Stomach smooth muscle (tissue), 2 donors: Measurements from ENCODE around the gene CD300C.
"Not testable (repeated sequence)": the region's sequence is repeated elsewhere in the genome, so short reads cannot be mapped to it uniquely, and the experiment has no call there.

Source experiments
- H3K27ac ChIP-seq: one replicate; pipeline ENCODE4 v1.7.0; 2013; ENCODE audit warnings: mild to moderate bottlenecking, low read length, inconsistent platforms
- H3K27me3 ChIP-seq, 2 donors: one replicate each; pipeline ENCODE4 v1.7.0; 2013; ENCODE audit warnings: low read length in 2 of 2; ENCODE audit not compliant: insufficient read depth in 2 of 2, control insufficient read depth in 1 of 2
- H3K36me3 ChIP-seq, 2 donors: one replicate each; pipeline ENCODE4 v1.7.0; 2013; ENCODE audit warnings: low read length in 2 of 2; ENCODE audit not compliant: control insufficient read depth in 2 of 2, insufficient read depth in 2 of 2
- H3K4me1 ChIP-seq: one replicate; pipeline ENCODE4 v1.7.0; 2013; ENCODE audit warnings: low read length; ENCODE audit not compliant: control insufficient read depth, insufficient read depth
- H3K4me3 ChIP-seq, 2 donors: one replicate each; pipeline ENCODE4 v1.7.0; 2013; ENCODE audit warnings: low read length in 2 of 2
- H3K9ac ChIP-seq, 2 donors: one replicate each; pipeline ENCODE4 v1.7.0; 2013; ENCODE audit warnings: low read length in 2 of 2, mild to moderate bottlenecking in 1 of 2
- H3K9me3 ChIP-seq, 2 donors: one replicate each; pipeline ENCODE4 v1.7.0; 2013; ENCODE audit warnings: low read length in 2 of 2; ENCODE audit not compliant: control insufficient read depth in 2 of 2
- donor health status: healthy.
- donor health status: Pancreatic carcinoma.

CD300C gene

DNA sequence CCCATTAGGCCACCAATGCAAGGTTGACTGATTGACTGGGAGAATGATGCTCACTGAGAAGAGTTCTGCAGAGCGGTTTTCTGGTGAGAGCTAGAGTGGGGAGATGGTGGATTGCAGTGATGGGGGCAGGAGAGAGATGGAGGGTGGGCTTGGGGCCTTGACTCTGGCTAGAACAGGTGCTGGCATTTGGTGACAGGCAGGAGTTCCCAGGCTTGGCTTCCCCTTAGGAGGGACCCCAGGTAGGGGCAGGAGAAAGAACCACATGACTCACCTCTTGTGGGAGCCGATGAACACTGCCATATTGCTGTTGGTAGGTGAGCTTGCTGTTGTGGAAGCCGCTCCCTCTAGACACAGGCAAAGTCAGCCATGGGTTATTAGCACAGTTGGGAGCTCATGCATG lies 22.6 kb downstream of the CD300C start:
- H3K9ac ChIP-seq, result no peak overlapping the region
- no peaks in the 10 kb centered on the region for H3K27me3 ChIP-seq
- H3K4me1 ChIP-seq, result no peaks in the 10 kb centered on the region
- H3K36me3 ChIP-seq, result no peaks in the 10 kb centered on the region
- peaks cover 0 to 9% of the 10 kb centered on the region in 2 donors for H3K9me3 ChIP-seq
- no peak overlapping the region for H3K4me3 ChIP-seq
- no peak overlapping the region for H3K27ac ChIP-seq

DNA sequence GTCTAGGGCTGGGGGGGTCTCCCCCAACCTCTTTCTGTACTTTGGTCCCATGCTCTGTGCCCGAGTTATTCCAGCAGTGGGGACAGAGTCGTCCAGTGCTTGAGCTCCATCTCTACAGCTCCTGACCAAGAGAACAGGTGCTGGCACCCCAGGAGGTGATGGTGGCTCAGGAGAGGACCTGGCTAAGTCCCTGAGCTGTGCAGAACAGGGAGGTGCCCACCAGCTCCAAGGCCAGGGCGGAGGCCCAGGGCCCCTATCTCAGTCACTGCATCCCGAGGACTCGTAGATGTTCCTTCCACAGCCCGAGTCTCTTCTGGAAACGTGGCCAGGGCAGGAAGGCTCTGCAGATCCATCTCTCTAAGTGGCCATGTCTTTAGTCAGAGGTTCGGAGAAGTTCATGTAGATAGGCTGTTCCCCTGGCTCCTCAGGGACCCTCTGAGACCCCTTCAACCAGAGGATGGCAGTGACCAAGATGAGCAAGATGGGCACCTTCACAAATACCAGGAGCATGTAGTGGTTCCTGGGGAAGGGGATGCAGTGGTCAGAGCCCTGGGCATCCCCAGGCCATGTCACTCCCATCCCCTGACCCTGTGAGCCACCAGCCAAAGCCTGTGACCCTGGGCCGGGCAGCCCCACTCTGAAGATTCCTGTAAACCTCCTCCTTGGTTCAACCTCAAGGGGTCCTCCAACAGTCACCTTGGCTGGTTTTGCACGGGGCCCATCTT lies 23.4 kb downstream of the CD300C start:
- Histone ChIP-seq H3K27me3 (no peaks in the 10 kb centered on the region), H3K4me1 (no peaks in the 10 kb centered on the region), H3K36me3 (no peaks in the 10 kb centered on the region), H3K4me3 (no peak overlapping the region), H3K9ac (no peak overlapping the region), H3K27ac (no peak overlapping the region), H3K9me3 (peaks cover 0 to 9% of the 10 kb centered on the region in 2 donors)

DNA sequence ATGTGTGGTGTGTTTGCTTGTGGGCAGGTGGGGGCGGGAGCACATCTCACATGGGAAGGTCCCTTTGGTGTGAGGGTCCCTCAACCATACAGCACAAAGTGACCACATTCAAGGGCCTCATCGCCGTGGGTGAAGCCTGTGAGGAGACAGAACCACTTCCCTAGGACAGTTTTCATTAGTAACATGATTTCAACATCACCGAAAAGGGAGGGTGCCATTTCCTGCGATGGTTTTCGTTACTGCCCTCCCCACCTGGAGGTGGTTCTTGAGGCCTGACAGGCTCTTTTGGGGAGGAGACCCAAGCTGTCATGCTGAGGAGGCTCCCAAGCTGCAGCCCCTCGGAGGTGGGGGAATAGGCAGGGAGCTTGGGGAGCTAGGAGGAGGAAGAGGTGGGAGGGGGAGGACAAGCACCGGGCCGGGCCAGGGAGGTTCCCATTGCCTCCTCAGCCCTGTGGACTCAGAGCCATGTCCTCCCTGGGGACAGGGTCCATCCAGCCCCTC lies 24.2 kb downstream of the CD300C start:
- Histone ChIP-seq H3K9me3 (peaks cover 0 to 9% of the 10 kb centered on the region in 2 donors), H3K9ac (no peak overlapping the region), H3K4me1 (no peaks in the 10 kb centered on the region), H3K36me3 (no peaks in the 10 kb centered on the region), H3K27ac (no peak overlapping the region), H3K27me3 (no peaks in the 10 kb centered on the region), H3K4me3 (no peak overlapping the region)

DNA sequence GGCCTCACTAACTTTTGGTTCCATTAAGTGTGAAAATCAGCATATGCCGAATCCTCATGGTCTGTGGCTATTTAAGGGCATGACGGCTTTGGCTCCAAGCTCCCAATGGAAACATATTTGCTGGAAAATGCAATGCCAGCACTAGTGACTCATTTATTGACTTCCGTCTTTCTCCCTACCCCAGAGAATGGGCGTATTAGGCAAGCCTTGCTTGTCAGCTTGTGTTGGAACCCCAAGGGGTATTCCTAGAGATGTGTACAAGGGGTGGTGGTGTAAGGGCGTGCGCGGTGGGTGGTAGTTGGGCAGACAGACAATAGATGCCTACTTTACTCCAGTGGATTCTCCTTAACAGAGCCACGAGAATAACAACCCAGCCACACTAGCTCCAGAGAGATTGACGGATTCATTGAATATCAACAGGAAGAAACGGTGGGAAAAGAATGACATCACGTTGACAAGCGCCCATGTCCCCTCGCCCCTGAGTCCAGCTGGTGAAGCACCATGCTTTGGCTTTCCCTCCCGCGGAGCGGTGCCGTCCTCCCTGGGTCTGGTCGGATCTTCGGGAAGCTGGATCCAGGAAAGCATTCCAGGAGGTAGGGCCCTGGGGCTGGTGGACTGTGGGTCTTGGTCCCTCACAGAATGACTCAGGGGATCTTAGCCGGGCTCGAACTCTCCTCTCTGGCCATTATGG lies 25.0 kb downstream of the CD300C start:
- no peak overlapping the region for H3K9ac ChIP-seq
- no peaks in the 10 kb centered on the region for H3K4me1 ChIP-seq
- H3K4me3 ChIP-seq, result no peak overlapping the region
- no peaks in the 10 kb centered on the region for H3K27me3 ChIP-seq
- H3K9me3 ChIP-seq, result peaks cover 0 to 9% of the 10 kb centered on the region in 2 donors
- no peaks in the 10 kb centered on the region for H3K36me3 ChIP-seq
- peak overlapping the region; percentile 31 for H3K27ac ChIP-seq

DNA sequence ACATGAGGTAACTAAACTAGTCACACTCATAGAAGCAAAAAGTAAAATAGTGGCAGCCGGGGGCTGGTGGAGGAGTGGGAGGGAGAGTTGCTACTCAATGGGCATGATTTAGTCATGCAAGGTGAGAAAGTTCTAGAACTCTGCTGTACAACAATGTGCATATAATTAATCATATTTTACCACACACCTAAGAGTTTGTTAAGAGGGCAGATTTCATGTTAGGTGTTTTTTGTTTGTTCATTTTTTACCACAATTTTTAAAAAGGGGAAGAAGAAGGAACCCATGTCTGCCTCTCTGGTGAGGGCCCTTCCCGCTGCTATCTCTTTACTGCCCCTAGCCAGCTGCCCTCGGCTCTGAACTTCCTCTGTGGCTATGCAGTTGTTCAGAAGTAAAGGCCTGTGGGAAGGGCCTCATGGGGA lies 25.9 kb downstream of the CD300C start:
- Histone ChIP-seq H3K9me3 (peaks cover 0 to 9% of the 10 kb centered on the region in 2 donors), H3K9ac (no peak overlapping the region), H3K27me3 (no peaks in the 10 kb centered on the region), H3K4me1 (no peaks in the 10 kb centered on the region), H3K36me3 (no peaks in the 10 kb centered on the region), H3K27ac (no peak overlapping the region), H3K4me3 (no peak overlapping the region)

DNA sequence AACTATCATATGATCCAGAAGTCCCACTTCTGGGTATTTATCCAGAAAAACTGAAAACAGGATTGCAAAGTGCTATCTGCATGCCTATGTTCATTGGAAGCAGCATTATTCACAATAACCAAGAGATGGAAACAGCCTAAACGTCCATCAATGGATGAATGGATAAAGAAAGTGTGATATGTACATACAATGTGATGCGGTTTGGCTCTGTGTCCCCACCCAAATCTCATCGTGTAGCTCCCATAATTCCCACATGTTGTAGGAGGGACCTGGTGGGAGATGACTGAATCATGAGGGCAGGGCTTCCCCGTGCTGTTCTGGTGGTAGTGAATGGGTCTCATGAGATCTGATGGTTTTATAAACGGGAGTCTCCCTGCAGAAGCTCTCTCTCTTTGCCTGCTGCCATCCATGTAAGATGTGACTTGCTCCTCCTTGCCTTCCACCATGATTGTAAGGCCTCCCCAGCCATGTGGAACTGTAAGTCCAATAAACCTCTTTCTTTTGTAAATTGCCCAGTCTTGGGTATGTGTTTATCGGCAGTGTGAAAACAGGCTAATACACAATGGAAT lies 27.4 kb downstream of the CD300C start:
- H3K9ac ChIP-seq, H3K4me3 ChIP-seq, H3K9me3 ChIP-seq, H3K27me3 ChIP-seq, H3K4me1 ChIP-seq, H3K27ac ChIP-seq, H3K36me3 ChIP-seq: not testable (repeated sequence)

DNA sequence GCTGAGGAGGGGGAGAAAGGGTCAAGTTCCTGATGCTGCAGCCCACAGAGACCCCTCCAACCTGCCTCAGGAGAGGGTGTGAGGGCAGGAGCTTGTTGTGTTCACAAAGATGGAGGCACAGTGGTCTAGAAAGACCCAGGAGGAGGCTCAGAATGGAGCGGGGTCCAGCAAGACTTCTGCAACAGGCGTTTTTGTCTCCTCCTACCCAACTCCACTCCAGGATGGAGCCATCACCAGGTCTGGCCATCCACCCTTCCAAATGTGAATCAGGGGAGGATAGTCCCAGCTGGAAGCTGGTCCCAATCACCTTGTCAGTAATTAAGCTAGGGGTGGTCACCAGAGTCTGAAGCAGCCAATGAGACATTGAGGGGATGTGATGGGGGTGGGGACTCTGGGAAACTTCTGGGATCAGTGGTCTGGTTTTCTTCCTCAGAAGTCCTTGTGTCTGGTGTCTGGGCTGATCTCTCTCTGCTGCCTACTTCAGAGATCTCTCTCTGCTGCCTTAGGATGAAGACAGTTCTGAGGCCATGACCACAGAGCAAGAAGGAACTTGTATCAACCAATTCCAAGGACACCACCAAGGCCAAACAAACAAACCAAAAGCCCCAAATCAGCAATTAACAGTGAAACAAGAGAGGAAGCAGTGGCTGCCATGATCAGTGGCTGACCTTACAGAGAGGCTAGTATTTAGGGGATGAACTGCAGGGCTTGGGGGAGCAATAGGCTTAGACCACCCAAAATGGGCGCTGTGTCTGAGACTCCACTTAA lies 29.2 kb downstream of the CD300C start:
- Histone ChIP-seq H3K27ac (no peak overlapping the region), H3K36me3 (no peaks in the 10 kb centered on the region), H3K4me3 (no peak overlapping the region), H3K27me3 (peaks cover 0 to 6% of the 10 kb centered on the region in 2 donors), H3K9ac (no peak overlapping the region), H3K4me1 (no peaks in the 10 kb centered on the region), H3K9me3 (no peaks in the 10 kb centered on the region)

DNA sequence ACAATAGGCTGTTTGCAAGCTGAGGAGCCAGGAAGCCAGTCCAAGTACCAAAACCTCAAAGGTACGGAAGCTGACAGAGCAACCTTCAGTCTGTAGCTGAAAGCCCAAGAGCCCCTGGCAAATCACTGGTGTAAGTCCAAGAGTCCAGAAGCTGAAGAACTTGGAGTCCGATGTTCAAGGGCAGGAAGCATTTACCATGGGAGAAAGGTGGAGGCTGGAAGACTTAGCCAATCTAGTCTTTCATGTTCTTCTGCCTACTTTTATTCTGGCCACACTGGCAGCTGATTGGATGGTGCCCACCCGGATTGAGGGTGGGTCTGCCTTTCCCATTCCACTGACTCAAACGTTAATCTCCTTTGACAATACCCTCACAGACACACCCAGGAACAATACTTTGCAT lies 30.0 kb downstream of the CD300C start:
- Histone ChIP-seq H3K27me3 (peaks cover 0 to 6% of the 10 kb centered on the region in 2 donors), H3K36me3 (no peaks in the 10 kb centered on the region)

DNA sequence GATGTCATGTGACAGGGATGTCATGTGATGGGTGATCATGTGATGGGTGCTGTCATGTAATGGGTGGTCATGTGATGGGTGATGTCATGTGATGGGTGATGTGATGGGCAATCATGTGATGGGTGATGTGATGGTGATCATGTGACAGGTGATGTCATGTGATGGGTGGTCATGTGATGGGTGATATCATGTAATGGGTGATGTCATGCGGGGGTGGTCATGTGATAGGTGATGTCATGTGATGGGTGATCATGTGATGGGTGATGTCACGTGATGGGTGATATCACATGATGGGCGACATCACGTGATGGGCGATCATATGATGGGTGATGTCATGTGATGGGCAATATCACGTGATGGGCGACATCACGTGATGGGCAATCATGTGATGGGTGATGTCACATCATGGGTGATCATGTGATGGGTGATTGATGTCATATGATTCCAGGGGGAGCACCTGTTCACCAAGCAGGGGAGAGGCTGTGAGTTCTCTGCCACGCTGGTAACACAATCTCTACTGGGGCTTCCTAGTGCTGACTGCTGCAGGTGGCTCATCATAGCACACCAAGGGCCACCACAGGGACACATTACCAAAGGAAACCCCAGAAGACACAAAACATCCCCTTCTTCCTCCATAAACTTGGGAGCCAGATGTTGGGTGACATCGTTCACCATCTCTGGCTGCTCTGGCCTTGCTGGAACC lies 31.1 kb downstream of the CD300C start:
- Histone ChIP-seq H3K4me1 (no peaks in the 10 kb centered on the region), H3K9ac (no peak overlapping the region), H3K9me3 (peaks cover 0 to 2% of the 10 kb centered on the region in 2 donors), H3K27ac (no peak overlapping the region), H3K27me3 (peaks cover 0 to 6% of the 10 kb centered on the region in 2 donors), H3K4me3 (no peak overlapping the region), H3K36me3 (no peaks in the 10 kb centered on the region)

More for the DNA sequence above, 30.0 kb downstream of the CD300C start:
- Histone ChIP-seq H3K9me3 (no peaks in the 10 kb centered on the region), H3K27ac (no peak overlapping the region), H3K9ac (no peak overlapping the region), H3K4me1 (no peaks in the 10 kb centered on the region), H3K4me3 (no peak overlapping the region)
